T-helper 2 cell treated with Interferon-gamma antibody and Interleukin-4, amounts not matched to agents 5 μg/mL and 100 μg/mL, for 36 hours (primary cell): ENCODE results near the gene DACT1.

Source experiments
- DNase-seq: peaks from one replicate; pipeline ENCODE4 v3.0.0; 2021; ENCODE audit warnings: low spot score
- H3K27ac Mint-ChIP-seq: one replicate; pipeline ENCODE4 v1.8.0; 2021; ENCODE audit warnings: mild to moderate bottlenecking, mixed read lengths
- H3K27me3 Mint-ChIP-seq: one replicate; pipeline ENCODE4 v1.8.0; 2021; ENCODE audit warnings: low read depth, mixed read lengths
- H3K36me3 Mint-ChIP-seq: one replicate; pipeline ENCODE4 v1.8.0; 2021; ENCODE audit warnings: low read depth, mixed read lengths
- H3K4me1 Mint-ChIP-seq: one replicate; pipeline ENCODE4 v1.8.0; 2021; ENCODE audit warnings: low read depth, mixed read lengths
- H3K4me3 Mint-ChIP-seq: one replicate; pipeline ENCODE4 v1.8.0; 2022; ENCODE audit warnings: mild to moderate bottlenecking, moderate library complexity, mixed read lengths
- H3K9me3 Mint-ChIP-seq: one replicate; pipeline ENCODE4 v1.8.0; 2021; ENCODE audit warnings: mixed read lengths

DACT1 gene

GRCh38 chr14:58641509-58641908 lies 3.7 kb downstream of the DACT1 start:
- H3K9me3 Mint-ChIP-seq, result no peaks in the 10 kb centered on the region
- H3K4me3 Mint-ChIP-seq, result no peak overlapping the region
- peaks cover 29% of the 10 kb centered on the region for H3K4me1 Mint-ChIP-seq
- no peak for DNase-seq
- no peak overlapping the region for H3K27ac Mint-ChIP-seq
- H3K36me3 Mint-ChIP-seq, result peaks cover 20% of the 10 kb centered on the region
- H3K27me3 Mint-ChIP-seq, result peaks cover 7% of the 10 kb centered on the region

DNA sequence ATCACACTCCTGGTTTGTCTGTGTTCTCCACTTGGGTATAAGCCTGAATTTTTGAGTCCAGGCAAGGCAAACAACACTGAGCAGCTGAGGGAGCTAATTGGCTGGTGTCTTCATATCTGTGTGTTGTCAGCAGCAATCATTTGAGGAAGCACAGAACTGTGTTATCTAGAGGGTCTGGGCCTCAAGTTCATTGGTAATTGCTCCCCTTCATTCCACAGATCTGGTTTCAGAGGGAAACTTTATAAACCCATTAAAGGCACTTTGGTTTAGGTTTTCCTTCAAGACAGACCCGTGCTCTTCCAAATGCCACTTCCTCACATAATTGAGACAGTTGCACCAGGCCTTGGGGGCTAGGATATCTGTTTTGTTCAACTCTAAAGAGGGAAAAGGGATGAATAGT lies 5.6 kb downstream of the DACT1 start:
- no peaks in the 10 kb centered on the region for H3K9me3 Mint-ChIP-seq
- no peak for DNase-seq
- peaks cover 25% of the 10 kb centered on the region for H3K4me1 Mint-ChIP-seq
- H3K27ac Mint-ChIP-seq, result no peak overlapping the region
- H3K36me3 Mint-ChIP-seq, result peaks cover 26% of the 10 kb centered on the region
- peaks cover 7% of the 10 kb centered on the region for H3K27me3 Mint-ChIP-seq
- H3K4me3 Mint-ChIP-seq, result no peak overlapping the region

DNA sequence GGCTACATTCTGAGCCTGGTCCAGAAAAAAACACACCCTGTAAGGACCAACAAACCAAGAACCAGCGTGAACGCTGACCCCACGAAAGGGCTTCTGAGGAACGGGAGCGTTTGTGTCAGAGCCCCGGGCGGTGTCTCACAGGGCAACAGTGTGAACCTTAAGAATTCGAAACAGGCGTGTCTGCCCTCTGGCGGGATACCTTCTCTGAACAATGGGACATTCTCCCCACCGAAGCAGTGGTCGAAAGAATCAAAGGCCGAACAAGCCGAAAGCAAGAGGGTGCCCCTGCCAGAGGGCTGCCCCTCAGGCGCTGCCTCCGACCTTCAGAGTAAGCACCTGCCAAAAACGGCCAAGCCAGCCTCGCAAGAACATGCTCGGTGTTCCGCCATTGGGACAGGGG lies 7.9 kb downstream of the DACT1 start:
- Mint-ChIP-seq H3K27ac (no peak overlapping the region), H3K27me3 (no peaks in the 10 kb centered on the region), H3K4me3 (no peak overlapping the region), H3K36me3 (peaks cover 26% of the 10 kb centered on the region), H3K9me3 (no peaks in the 10 kb centered on the region), H3K4me1 (peaks cover 4% of the 10 kb centered on the region)
- no peak for DNase-seq

GRCh38 chr14:58646479-58646878 lies 8.7 kb downstream of the DACT1 start:
- no peaks in the 10 kb centered on the region for H3K27me3 Mint-ChIP-seq
- peaks cover 24% of the 10 kb centered on the region for H3K36me3 Mint-ChIP-seq
- H3K27ac Mint-ChIP-seq, result no peak overlapping the region
- H3K9me3 Mint-ChIP-seq, result no peaks in the 10 kb centered on the region
- peaks cover 4% of the 10 kb centered on the region for H3K4me1 Mint-ChIP-seq
- no peak overlapping the region for H3K4me3 Mint-ChIP-seq
- DNase-seq, result no peak

DNA sequence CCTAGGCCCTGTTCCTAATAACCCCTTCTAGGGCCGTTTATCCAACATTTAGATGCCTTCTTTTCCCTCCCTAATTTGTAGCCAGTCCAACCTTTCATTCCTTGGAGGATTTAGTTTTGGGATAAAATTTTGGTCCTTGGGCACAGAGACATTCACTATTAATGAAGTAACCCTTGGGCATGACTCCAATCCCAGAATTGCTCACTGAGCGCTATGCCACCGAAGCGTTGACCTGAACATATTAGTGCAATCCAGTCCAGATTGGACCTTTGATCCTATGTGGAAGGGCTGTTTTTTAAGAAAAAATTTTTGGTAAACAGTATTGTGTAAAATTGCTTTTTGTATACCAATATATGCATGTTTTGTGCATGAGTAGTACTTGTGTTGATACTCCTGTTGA lies 10.0 kb downstream of the DACT1 start:
- Mint-ChIP-seq H3K27me3 (no peaks in the 10 kb centered on the region), H3K36me3 (peaks cover 18% of the 10 kb centered on the region), H3K4me3 (no peak overlapping the region), H3K9me3 (no peaks in the 10 kb centered on the region), H3K4me1 (peaks cover 11% of the 10 kb centered on the region), H3K27ac (no peak overlapping the region)
- DNase-seq, result no peak

GRCh38 chr14:58650857-58651256 lies 13.1 kb downstream of the DACT1 start:
- no peaks in the 10 kb centered on the region for H3K9me3 Mint-ChIP-seq
- peaks cover 6% of the 10 kb centered on the region for H3K36me3 Mint-ChIP-seq
- no peak overlapping the region for H3K27ac Mint-ChIP-seq
- no peak overlapping the region for H3K4me3 Mint-ChIP-seq
- no peaks in the 10 kb centered on the region for H3K27me3 Mint-ChIP-seq
- H3K4me1 Mint-ChIP-seq, result peaks cover 9% of the 10 kb centered on the region
- DNase-seq, result no peak

DNA sequence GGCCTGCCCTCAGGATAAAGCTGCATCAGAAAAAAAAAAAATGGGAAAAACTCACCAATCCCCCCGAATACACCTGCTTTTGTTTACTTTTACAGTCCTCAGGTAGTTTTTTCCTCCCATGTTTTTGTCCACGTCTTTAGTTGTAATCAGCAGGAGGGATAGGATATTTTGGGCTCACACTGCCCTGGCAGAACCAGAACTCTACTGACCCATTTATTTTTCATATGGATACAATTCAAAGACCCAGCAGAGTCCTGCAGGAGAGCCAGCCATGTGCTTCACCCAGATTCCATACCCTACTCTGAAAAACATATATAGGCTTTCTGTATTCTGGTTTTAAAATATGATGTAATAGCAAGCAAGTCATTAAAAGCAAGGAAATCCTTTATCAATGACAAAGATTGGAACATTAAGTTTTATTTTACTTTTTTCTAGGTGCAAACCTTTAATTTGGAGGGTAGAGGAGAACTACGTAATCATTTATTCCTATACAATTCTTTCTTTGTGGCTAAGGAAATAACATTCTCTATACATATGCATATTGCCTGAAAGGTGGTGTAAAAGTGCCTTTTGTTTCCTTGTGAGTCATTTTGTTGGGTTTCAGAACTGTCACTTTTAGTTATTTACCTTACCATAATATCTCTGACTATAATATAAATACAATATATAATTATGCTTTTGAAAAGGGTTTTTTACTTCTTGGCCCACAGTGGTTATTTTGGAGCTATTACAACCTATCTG lies 19.1 kb downstream of the DACT1 start:
- H3K4me3 Mint-ChIP-seq, result no peak overlapping the region
- DNase-seq, result no peak
- no peaks in the 10 kb centered on the region for H3K9me3 Mint-ChIP-seq
- no peaks in the 10 kb centered on the region for H3K27me3 Mint-ChIP-seq
- no peaks in the 10 kb centered on the region for H3K36me3 Mint-ChIP-seq
- H3K4me1 Mint-ChIP-seq, result peaks cover 9% of the 10 kb centered on the region
- H3K27ac Mint-ChIP-seq, result no peak overlapping the region

GRCh38 chr14:58659061-58659460 lies 21.3 kb downstream of the DACT1 start:
- Mint-ChIP-seq H3K4me3 (no peak overlapping the region), H3K9me3 (no peaks in the 10 kb centered on the region), H3K27me3 (no peaks in the 10 kb centered on the region), H3K4me1 (peaks cover 22% of the 10 kb centered on the region), H3K27ac (no peak overlapping the region), H3K36me3 (no peaks in the 10 kb centered on the region)
- no peak for DNase-seq

GRCh38 chr14:58659846-58660245 lies 22.1 kb downstream of the DACT1 start:
- H3K4me1 Mint-ChIP-seq, result peaks cover 22% of the 10 kb centered on the region
- DNase-seq, result no peak
- H3K36me3 Mint-ChIP-seq, result no peaks in the 10 kb centered on the region
- no peak overlapping the region for H3K27ac Mint-ChIP-seq
- no peak overlapping the region for H3K4me3 Mint-ChIP-seq
- H3K9me3 Mint-ChIP-seq, result no peaks in the 10 kb centered on the region
- no peaks in the 10 kb centered on the region for H3K27me3 Mint-ChIP-seq

DNA sequence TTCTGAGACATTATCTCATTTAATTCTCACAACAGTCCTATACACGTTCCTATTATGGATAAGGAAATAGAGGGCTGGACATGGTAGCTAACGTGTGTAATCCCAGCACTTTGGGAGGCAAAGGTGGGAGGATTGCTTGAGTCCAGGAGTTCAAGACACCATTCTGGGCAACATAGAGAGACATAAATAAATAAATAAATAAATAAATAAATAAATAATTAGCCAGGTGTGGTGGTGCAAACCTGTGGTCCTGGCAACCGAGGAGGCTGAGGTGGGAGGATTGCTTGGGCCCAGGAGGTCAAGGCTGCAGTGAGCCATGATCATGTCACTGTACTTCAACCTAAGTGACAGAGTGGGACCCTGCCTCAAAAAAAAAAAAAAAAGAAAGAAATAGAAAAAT lies 22.6 kb downstream of the DACT1 start:
- Mint-ChIP-seq H3K4me3 (no peak overlapping the region), H3K9me3 (no peaks in the 10 kb centered on the region), H3K27ac (no peak overlapping the region), H3K36me3 (no peaks in the 10 kb centered on the region), H3K4me1 (peaks cover 22% of the 10 kb centered on the region), H3K27me3 (no peaks in the 10 kb centered on the region)
- DNase-seq, result no peak

DNA sequence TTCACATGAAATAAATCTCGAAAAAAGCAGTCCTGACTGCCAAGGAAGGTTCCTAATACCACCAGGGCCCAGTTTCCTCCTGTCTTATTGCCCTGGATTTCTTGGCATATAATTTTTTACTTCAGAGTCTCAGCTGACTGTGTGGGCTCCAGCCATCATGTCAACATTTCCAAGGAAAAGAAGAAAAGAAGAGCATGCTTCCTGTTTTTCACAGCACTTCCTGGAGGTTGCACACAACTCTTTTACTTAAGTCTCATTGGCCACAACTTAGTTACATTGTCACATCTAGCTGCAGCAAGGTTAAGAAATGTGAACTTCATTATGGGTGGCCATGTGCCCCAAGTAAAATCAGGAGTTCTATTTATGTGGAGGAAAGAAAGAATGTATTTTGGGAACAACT lies 24.3 kb downstream of the DACT1 start:
- Mint-ChIP-seq H3K27ac (peak overlapping the region; percentile 79), H3K9me3 (no peaks in the 10 kb centered on the region), H3K36me3 (no peaks in the 10 kb centered on the region), H3K4me1 (peaks cover 26% of the 10 kb centered on the region), H3K27me3 (no peaks in the 10 kb centered on the region), H3K4me3 (peak overlapping the region; percentile 42)
- no peak for DNase-seq

- DNase-seq, result no peak
- peaks cover 26% of the 10 kb centered on the region for H3K4me1 Mint-ChIP-seq
- H3K9me3 Mint-ChIP-seq, result no peaks in the 10 kb centered on the region
Measured at GRCh38 chr14:58662759-58663158, 25.0 kb downstream of the DACT1 start.

GRCh38 chr14:58663494-58664111 lies 25.8 kb downstream of the DACT1 start:
- Mint-ChIP-seq H3K9me3 (no peaks in the 10 kb centered on the region), H3K36me3 (no peaks in the 10 kb centered on the region), H3K4me3 (no peak overlapping the region), H3K27ac (no peak overlapping the region), H3K4me1 (peaks cover 26% of the 10 kb centered on the region), H3K27me3 (peaks cover 2% of the 10 kb centered on the region)
- DNase-seq, result no peak

More at GRCh38 chr14:58662759-58663158, 25.0 kb downstream of the DACT1 start:
- no peaks in the 10 kb centered on the region for H3K27me3 Mint-ChIP-seq
- no peaks in the 10 kb centered on the region for H3K36me3 Mint-ChIP-seq
- no peak overlapping the region for H3K4me3 Mint-ChIP-seq
- no peak overlapping the region for H3K27ac Mint-ChIP-seq

- Mint-ChIP-seq H3K36me3 (no peaks in the 10 kb centered on the region), H3K27ac (no peak overlapping the region), H3K9me3 (no peaks in the 10 kb centered on the region), H3K4me3 (no peak overlapping the region), H3K27me3 (peaks cover 2% of the 10 kb centered on the region), H3K4me1 (peaks cover 26% of the 10 kb centered on the region)
- DNase-seq, result no peak
Measured at GRCh38 chr14:58665773-58666500, 28.2 kb downstream of the DACT1 start.
